ENCODE results near the gene UBN1.

The UBN1 gene

DNA sequence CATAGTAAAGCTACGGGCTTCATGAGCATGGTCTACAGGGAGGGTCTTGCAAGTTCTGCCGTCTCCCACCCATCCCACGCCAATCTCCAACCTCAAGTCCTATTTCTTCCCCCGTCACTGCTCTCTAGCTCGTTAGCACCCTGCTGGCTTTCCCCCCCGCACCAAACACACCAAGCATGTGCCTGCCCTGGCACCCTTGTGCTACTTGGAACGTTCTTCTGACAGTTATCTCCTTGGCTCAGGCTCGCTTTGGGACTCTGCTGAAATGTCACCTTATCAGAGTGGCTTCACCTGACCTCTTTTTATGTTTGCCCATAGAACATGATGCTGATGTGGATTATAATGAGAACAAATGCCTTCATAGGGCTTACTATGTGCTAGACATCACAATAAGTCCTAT, 22.1 kb upstream of the UBN1 start:
- DNase-seq (ENCODE audit: low spot score), result no peak

DNA sequence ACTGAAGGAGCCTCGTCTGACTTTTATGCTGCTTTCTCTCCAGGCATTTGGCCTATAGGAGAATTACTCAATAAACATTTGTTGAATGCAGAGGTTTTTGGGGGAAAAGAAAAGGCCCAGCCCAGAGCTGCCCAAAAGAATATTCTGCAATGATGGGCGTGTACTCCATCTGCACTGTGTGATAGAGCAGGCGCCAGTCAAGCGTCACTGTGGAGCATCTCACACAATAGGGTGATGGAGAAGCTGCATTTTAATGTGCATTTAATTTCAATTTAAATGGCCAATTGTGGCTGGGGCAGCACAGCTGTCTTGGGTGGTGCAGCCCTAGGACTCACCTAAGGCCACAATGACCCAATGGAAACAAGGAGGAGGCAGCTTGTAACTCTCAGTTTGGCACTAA, 20.8 kb upstream of the UBN1 start:
- DNase-seq (ENCODE audit: low spot score), result no peak

DNA sequence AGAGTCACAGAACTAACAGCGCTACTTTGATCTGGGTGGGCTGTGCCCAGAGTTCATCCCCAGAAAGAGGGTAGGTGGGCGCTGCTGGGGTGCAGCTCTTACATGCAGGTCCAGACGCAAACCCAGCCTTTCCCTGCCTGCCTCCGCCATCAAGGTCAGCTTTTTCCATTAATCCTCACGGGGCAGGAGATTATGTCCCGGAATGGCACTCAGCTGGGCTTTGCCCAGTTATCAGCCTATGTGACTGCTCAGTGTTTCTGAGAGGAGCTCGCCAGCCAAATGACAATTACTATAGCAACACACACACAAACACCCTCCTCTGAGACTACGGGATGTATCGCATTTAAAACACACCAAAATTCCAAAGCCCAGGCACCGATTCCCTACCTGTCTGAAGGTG, 20.3 kb upstream of the UBN1 start:
- DNase-seq (ENCODE audit: low spot score), result no peak

DNA sequence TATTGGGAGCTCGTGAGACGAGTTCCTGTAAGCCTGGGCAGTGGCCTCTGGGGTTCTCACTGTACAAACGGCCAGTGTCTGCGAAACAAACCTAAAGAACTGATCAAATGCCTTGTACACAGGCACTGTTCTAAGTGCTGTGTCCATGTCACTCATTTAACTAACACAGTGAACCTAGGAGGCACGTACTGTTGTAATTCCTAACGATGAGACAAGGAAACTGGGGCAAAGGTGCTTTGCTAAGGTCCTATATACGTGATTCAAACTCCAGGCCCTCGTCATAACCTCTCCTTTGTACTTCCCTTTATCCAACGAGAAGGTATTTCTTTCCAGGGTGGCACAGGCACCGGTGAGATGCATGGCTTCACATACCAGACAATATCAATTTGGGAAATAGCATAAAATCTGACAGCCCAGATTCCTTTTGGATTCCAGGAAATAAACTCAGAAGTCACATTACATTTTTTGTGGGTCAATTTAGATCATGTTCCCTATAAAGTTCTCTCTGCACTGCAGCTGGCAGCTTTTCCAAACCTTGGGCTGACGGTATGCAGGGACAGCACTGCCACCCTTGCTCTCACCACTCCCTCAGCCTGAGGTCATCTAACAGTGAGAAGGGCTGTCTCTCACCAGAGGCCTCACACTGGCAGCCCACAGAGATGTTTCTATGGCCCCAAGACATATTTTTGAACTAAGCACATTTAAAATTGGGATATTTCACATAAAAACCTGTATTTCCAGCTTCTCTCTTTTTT, 18.5 kb upstream of the UBN1 start:
- DNase-seq (ENCODE audit: low spot score), result no peak

DNA sequence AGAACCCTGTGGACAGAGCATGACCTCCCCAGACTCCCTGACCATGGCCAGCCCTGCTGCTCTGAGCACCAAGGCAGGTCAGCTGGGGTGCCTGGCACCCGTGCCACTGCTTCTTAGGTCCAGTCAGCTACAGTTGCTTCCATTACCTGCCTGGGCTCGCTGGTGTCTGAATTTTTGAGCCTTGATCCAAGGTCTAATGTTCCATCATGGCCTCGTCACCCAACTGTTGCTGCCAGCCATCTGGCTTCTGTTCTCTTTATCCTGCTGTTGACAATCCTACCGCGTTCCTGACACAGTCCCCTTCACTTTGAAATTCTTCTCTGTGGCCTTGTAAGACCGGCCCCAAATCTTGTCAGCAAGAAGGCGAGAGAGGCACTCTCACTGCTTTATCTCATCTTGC, 16.9 kb upstream of the UBN1 start:
- DNase-seq (ENCODE audit: low spot score), result no peak

DNA sequence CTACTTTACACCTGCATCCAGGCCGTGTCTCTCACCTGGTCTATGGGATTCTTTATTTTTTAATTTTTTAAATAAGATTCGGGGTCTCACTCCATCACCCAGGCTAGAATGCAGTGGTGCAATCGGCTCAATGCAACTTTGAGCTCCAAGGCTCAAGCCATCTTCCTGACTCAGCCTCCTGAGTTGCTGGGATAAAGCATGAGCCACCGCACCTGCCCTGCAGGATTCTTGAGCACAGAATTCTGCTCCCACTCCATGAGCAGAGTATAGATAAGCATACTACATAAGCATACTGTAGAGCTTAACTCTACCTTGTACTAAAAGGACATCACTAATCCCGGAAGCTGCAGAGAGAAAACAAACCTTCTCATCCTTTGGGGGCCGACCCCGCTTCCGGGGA, 15.7 kb upstream of the UBN1 start:
- DNase-seq (ENCODE audit: low spot score), result no peak

DNA sequence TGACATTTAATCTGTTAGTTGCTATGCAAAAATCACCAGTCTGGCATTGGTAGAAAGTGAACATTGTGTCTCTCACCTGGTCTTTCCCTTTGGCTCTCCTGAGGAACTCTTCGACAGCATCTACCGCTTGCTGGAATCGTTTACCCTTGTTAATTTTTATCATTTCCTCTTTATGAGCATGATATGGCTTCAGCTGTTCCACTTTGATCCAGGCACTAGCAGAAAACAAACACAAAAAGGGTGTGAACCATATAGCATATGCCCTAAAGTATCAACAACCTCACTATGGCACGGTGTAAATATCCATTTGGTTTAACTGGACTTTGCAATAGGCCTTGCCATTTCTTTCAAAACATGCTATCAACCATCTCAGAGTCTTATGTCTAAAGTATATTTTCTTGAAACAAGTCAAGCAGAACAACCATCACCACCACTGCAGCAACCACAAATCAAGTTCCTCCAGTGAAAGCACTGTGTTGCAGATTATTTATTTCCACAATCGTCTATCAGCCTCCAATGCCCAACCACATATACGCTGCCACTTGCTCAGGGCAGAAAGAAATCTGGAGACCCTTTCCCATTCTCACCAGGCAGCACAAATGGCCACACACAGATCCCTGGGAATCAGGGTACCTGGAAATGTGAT, 14.5 kb upstream of the UBN1 start:
- DNase-seq (ENCODE audit: low spot score), result no peak

DNA sequence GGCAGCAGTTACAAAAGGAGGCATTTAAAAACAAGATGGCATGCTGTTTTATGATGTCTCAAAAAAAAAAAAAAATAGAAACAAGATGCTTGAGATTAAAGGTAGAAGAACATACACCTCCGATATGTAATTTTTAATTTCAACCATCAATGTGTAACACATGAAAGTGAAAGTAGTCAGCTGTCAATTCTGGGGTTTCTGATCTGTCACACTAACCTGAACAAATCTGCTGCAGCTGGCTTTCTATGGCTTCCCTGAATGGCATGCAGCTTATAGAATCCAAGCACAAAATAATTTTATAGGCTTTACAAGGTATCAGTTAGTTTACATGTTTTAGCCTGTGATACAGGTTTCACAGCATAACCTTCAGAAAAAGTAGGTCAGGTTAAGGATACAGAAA, 13.7 kb upstream of the UBN1 start:
- DNase-seq (ENCODE audit: low spot score), result no peak

DNA sequence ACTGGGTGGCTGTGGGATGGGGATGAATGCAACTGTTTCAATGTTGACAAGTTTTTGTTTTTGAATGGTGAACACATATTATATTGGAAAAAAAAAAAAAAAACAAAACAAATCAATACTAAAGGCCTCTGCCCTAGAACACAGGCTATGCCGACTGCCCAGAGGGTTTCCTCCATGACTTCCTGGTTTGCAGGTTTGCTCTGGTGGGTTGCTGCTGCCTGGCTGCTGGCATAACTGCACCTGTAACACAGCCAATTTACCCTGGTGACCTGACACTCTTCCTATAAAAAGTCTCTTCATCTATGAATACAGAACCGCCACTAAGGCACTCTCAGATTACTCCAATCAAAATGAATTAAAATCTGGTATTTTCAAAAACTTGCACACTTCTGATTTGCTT, 10.6 kb upstream of the UBN1 start:
- no peak for DNase-seq (ENCODE audit: low spot score)

DNA sequence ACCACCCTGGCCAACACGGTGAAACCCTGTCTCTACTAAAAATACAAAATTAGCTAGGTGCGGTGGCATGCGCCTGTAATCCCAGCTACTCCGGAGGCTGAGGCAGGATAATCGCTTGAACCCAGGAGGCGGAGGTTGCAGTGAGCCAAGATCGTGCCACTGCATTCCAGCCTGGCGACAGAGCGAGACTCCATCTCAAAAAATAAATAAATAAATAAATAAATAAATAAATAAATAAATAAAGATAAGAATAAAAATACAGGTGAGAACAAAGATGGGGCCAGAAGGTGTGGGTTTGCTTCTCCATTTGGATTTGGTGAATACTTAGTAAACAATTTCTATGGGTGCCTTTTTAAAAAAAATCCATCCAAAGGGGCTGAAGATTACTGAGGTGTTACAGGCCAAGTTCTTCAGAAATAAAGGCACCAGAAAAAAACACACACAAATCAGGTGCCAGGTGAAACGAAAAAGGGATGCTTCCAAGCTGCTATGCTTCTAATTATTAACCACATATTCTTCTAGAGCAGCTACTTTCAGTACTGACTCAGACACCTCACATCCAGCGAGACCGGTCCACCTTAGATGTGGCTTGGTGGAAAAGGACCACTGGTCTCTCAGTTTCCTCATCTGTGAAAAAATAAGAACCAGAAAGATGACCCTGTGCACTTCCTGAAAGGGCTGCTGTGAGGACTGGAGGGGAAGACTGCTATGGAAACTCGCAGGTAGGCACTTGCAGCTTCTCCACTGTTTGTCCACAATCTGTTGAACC, 9.4 kb upstream of the UBN1 start:
- DNase-seq (ENCODE audit: low spot score), result no peak

DNA sequence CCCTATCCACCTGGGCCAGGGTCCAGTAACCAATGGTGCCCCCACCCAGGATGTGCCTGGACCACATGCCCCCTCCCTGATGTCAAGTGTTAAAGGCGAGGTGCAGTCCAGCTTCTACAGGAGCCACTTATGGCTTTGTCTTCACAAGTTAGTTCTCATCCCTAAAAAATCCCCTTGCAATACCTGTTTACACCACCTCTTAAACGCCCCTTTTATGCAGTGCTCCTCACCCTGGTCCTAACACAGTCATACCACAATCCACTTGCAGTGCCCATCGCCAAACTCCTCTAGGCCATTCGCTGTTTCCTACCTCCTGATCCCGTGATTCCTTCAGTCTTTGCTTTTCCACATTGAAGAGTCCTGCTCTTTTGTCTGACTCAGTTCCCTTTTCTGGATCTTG, 7.3 kb upstream of the UBN1 start:
- DNase-seq (ENCODE audit: low spot score), result no peak

DNA sequence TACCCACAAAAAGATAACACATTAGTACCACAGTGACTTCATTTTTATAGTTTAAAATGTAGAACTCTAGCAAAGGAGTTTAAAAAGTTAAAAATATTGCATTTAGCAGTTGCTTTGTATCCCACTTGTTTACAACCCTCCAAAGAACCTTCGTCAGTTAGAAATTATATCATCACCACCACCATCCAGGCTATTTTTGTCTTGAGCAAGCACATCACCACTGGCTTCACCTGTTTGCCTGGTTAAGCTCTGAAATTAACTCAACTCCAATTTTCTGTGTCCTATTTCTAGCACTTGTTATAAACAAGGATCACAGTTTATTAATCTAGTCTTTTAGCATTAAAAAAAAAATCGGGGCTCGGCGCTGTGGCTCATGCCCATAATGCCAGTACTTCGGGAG, 6.3 kb upstream of the UBN1 start:
- DNase-seq (ENCODE audit: low spot score), result no peak

DNA sequence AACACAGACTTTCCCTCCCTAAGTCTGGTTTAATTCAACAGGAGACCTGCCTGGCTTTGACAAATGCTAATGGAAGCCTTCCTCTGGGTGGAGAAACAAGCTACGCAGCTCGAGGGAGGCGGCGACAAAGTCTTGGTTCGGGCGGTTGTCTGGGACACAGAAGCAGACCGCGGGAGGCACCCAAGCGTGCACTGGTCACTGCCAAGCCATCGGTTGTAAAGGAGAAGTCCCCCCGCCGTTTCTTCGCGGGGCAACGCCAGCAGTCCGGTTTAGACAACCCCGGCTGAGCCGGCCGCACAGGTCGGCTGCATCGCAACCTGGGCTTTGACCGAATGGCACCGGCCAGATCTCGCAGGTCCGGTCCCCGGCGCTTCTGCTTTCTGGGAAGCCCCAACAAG, 779 bp upstream of the UBN1 start:
- peak; percentile 69 for DNase-seq (ENCODE audit: low spot score)

DNA sequence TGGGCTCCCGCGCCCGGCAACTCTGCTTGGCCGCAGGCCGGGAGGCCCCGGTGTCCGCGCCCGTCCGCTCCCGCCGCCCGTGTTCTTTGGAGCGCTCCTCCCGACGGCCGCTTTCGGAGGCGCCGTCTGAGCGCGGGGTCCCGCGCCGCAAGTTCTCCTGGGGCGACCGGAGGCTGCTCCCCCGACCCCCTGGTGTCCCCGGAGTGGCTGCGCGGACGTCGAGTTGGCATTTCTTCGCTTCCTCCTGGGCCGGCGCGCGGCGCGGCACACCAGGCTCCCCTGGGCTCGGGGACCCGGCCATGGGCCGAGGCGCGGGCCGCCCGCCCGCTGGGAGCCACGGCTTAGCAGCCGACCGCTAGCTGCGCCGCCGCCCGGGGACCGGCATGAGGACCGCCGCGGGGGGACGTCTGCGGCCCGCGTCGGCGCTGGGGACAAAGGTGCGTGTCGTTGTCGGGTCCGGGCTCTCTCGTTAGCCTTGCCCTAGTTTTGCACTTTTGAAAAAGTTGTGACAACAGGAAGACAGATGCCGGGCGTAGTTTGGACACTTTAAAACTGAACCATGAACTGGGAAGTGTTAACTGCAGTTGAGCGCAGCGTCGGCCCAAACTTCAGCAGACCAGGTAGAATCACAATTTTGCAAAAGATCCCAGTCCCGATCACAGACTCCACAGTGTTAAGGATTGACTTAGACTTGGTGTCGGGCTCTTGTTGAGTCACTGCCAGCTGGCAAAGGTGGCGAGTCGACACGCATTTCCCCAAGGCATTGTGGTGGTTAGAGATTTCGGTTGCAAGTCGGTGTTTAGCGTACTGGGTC, 700 bp downstream of the UBN1 start:
- DNase-seq (ENCODE audit: low spot score), result no peak

DNA sequence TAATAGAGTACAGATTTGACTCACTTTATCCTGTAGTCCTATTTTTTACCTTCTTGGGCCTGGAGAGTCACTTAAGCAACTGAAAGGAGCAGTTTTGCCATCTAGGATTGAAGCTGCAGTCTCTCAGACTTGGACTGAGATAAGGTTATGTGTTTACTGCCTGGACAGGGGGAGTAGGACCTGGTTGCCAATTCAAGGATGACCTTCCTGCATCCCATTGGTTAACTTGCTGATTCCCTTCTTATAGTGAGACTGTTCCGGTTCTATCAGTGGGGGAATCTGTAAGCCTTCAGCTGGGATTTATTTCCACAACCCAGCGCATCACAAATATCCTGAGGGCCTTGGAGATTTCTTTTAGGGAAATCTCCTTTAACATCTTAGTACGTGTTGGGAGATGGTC, 2.9 kb downstream of the UBN1 start:
- DNase-seq (ENCODE audit: low spot score), result no peak

DNA sequence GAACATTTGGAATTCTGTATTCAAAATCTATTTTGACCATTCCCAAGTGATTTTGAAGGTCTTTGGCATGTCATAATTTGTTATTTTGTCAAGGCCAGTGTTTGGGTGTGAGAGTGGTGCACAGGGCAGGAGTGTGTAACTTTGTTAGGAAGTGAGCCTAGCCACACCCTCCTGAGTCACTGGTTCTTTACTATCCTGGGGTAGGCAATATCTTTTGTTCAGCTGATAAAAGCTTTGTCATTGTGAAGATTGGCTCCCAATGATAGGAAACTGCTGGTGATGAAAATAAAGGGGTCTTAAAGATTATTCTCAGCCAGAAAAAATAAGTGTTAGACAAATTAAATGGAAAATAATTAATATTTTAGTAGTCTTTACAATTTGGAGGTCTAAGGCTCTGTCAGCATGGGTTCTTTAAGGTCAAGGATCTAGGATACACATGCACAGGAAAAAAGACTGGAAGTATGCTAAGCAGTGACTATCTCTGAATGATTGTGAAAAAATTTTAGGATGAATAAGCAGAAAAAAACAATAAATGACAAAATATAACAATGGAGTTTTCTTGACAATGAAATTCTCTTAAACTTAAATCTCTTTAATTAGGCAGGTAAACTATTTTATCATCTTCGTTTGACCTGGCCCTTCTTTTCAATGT, 5.1 kb downstream of the UBN1 start:
- DNase-seq (ENCODE audit: low spot score), result no peak

DNA sequence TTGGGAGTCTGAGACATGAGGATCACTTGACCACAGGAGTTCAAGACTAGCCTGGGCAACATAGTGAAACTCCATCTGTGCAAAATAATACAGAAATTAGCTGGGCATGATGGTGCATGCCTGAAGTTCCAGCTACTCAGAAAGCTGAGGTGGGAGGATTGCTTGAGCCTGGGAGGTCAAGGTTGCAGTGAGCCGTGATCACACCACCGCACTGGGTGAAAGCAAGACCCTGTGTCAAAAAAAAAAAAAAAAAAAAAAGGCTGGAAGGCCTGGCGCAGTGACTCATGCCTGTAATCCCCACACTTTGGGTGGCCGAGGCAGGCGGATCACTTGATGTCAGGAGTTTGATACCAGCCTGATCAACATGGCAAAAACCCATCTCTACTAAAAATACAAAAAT, 8.1 kb downstream of the UBN1 start:
- no peak for DNase-seq (ENCODE audit: low spot score)

DNA sequence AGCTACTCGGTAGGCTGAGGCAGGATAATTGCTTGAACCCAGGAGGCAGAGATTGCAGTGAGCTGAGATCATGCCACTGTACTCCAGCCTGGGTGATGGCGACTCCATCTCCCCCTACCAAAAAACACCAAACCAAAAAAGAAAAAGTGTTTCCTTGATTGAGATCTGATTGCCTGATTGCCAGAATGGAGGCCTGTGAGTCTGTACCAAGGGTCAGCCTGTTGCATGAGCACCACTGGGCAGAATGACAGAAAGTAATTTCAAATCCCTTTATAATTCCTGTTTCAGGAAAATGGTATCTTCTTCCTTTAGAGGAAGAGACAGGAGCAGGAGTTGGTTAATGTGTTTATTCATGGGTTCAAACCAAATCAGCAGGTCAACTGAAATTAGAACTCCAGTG, 8.5 kb downstream of the UBN1 start:
- no peak for DNase-seq (ENCODE audit: low spot score)

DNA sequence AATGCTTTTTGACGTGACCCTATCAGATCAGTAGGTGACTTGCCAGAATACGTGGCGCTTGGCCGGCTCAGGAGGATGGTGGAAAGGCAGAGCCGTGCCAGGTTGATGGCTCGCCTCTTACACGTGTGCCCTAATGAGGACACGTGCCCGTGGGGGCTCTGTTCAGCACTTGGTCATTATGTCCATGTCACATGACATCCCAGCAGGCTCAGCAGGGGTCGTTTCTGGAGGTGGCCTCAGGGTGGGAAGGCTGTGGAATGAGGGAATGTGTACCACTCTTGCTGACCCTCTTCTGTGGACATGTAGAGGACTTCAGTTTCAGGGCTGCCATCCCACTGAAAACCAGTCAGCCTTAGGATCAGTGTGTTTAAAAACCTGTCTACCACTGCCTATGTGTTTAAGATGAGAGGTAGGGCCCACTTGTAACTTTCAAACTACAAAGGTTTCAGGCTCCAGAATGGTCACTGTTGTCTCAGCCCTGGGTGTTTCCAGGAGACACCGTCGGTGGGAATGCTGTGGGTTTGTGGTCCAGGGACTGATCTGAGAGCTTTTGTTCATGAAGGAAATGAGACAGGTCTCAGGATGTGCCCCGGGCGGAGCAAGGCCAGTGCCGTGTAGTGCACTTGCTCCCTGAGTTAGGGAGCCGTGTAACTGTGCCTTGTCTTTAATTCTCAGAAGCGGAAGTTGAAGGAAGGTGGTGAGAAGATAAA, 12.1 kb downstream of the UBN1 start:
- no peak for DNase-seq (ENCODE audit: low spot score)

DNA sequence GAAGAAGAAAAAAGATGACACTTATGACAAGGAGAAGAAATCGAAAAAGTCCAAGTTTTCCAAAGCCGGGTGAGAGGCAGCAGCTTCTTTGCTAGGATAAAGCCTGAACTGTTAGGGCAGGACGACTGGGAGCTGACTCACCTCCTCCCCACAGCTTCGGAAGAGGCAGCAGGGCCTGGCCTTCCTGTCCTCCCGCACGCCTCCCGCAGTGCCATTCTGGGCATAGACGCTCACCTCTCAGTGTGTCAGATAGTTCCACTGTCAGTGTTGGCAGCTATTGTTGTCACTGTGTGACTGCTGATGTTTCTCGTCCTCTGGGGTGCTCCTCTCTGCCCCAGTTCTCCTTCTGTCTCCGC, 12.6 kb downstream of the UBN1 start:
- no peak for DNase-seq (ENCODE audit: low spot score)

DNA sequence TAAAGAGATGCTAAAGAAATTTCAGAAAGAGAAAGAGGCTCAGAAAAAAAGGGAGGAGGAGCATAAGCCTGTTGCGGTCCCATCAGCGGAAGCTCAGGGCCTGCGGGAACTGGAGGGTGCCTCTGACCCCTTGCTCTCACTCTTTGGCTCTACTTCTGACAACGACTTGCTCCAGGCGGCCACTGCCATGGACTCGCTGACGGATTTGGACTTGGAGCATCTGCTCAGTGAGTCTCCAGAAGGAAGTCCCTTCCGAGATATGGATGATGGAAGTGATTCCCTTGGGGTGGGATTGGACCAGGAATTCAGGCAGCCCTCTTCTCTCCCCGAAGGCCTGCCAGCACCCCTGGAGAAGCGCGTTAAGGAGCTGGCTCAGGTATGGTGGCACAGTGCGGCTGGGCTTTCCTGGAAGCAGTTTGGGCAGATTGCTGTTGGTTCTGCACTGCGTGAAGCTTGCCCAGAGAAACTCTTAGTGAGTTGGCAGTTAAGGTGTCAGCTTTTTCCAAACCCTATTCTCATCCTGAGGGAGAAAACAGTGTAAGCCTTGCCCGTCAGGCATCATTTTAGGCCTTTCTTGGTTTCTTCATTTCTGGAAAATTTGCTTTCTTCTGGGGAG, 13.6 kb downstream of the UBN1 start:
- no peak for DNase-seq (ENCODE audit: low spot score)
